HFFc6 (cell line): Measurements from ENCODE around the gene PRDM5. TPM values are rescaled to one million over a fixed set of nuclear protein-coding genes. Genes with fewer than 3 reads are reported as not detected.

ENCODE experiments used
- DNase-seq: peaks from one replicate; pipeline ENCODE4 v3.0.0-alpha.2; 2018
- H3K27ac Mint-ChIP-seq: 2 replicates; pipeline ENCODE4 v1.8.0; 2020; ENCODE audit warnings: mild to moderate bottlenecking, mixed read lengths
- H3K27me3 Mint-ChIP-seq: 2 replicates; pipeline ENCODE4 v1.8.0; 2021; ENCODE audit warnings: mild to moderate bottlenecking, moderate library complexity, mixed read lengths; ENCODE audit not compliant: insufficient read depth
- H3K36me3 Mint-ChIP-seq: 2 replicates; pipeline ENCODE4 v1.8.0; 2021; ENCODE audit warnings: low read depth, mixed read lengths
- H3K4me1 Mint-ChIP-seq: 2 replicates; pipeline ENCODE4 v1.8.0; 2020; ENCODE audit warnings: low read depth, mixed read lengths
- H3K4me3 Mint-ChIP-seq: 2 replicates; pipeline ENCODE4 v1.8.0; 2020; ENCODE audit warnings: mild to moderate bottlenecking, moderate library complexity, mixed read lengths
- H3K9me3 Mint-ChIP-seq: 2 replicates; pipeline ENCODE4 v1.8.0; 2020; ENCODE audit warnings: mild to moderate bottlenecking, mixed read lengths
- CTCF ChIP-seq: fragments of 200-600 bp; sonication (generic); IDR thresholded peaks from 2 replicates; pipeline ENCODE4 v1.5.0; 2021; ENCODE audit warnings: antibody characterized with exemption, mild to moderate bottlenecking
- total RNA-seq, 6 experiments: library from RNA; stranded (reverse); fragmentation: NEBNext Ultra II Directional; extraction: Animal tissue kit (Norgen Biotek cat#: 25700); gene quantifications; 2 replicates in 1 of 6; 3 replicates in 5 of 6; pipeline ENCODE4 v1.2.3, GENCODE V29; 2021

The PRDM5 gene
- total RNA-seq, 6 experiments from 2014 or later, result 8.3 to 13.4 (median 12.5) TPM

GRCh38 chr4:120847019-120847582 is 75.4 kb downstream of the PRDM5 start:
- Mint-ChIP-seq H3K4me1 (peaks cover 59% of the 10 kb centered on the region), H3K27me3 (no peaks in the 10 kb centered on the region; the same call in 1 of the 2 replicates), H3K36me3 (peaks cover 21% of the 10 kb centered on the region), H3K27ac (no peak overlapping the region), H3K9me3 (no peaks in the 10 kb centered on the region), H3K4me3 (no peak overlapping the region)
- no peak for TF ChIP-seq CTCF
- DNase-seq, result no peak

- Mint-ChIP-seq H3K9me3 (no peaks in the 10 kb centered on the region), H3K4me1 (peaks cover 58% of the 10 kb centered on the region), H3K4me3 (no peak overlapping the region), H3K36me3 (peaks cover 8% of the 10 kb centered on the region), H3K27ac (no peak overlapping the region), H3K27me3 (no peaks in the 10 kb centered on the region; the same call in 1 of the 2 replicates)
- TF ChIP-seq CTCF, result no peak
- DNase-seq, result no peak
These were observed 78.0 kb downstream of the PRDM5 start for GRCh38 chr4:120844528-120844921.

GRCh38 chr4:120843849-120844527 is 78.5 kb downstream of the PRDM5 start:
- peaks cover 8% of the 10 kb centered on the region for H3K36me3 Mint-ChIP-seq
- H3K4me1 Mint-ChIP-seq, result peaks cover 53% of the 10 kb centered on the region

GRCh38 chr4:120842031-120842430 is 80.5 kb downstream of the PRDM5 start:
- Mint-ChIP-seq H3K4me1 (peaks cover 42% of the 10 kb centered on the region), H3K9me3 (no peaks in the 10 kb centered on the region), H3K27ac (peak overlapping the region; percentile 70), H3K36me3 (peaks cover 7% of the 10 kb centered on the region; the same call in 1 of the 2 replicates), H3K27me3 (no peaks in the 10 kb centered on the region; the same call in 1 of the 2 replicates), H3K4me3 (peak overlapping the region; percentile 66)
- TF ChIP-seq CTCF, result no peak
- DNase-seq, result peak; percentile 72

More at GRCh38 chr4:120843849-120844527, 78.5 kb downstream of the PRDM5 start:
- DNase-seq, result no peak
- Mint-ChIP-seq H3K27me3 (no peaks in the 10 kb centered on the region; the same call in 1 of the 2 replicates), H3K9me3 (no peaks in the 10 kb centered on the region), H3K4me3 (no peak overlapping the region), H3K27ac (no peak overlapping the region)
- TF ChIP-seq CTCF, result peak; percentile 45; the same call in 1 of the 2 replicates

- Mint-ChIP-seq H3K4me1 (peaks cover 39% of the 10 kb centered on the region), H3K9me3 (no peaks in the 10 kb centered on the region), H3K4me3 (peak overlapping the region; percentile 66; the same call in 1 of the 2 replicates), H3K36me3 (peaks cover 4% of the 10 kb centered on the region; the same call in 1 of the 2 replicates), H3K27ac (peak overlapping the region; percentile 70), H3K27me3 (no peaks in the 10 kb centered on the region; the same call in 1 of the 2 replicates)
- TF ChIP-seq CTCF, result no peak
- DNase-seq, result no peak
These were observed 80.9 kb downstream of the PRDM5 start for GRCh38 chr4:120841580-120841979.
